GM18520 (cell line): ENCODE measurements around the gene NPLOC4.

Source experiments
- ATAC-seq: cut with Tn5 transposase; IDR thresholded peaks from one replicate; pipeline ENCODE4 v1.9.1; 2021; ENCODE audit not compliant: unreplicated experiment

The NPLOC4 gene

DNA sequence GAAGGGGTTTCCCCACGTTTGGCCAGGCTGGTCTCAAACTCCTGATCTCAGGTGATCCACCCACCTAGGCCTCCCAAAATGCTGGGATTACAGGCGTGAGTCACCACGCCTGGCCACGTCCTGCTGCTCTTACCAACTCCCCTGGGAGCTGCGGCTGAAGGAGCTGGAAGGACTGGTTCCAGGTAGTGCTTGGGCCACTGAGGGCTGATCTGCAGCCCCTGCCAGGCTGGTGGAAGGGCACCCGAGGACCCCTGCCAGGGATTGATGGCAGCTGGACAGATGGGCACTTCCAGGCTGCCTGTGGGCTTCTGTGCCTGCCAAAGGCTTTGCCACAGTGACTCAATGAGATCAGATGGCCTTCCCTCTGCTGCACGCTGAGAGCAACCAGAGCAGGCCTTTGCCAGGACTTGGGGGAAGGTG lies 27.1 kb upstream of the NPLOC4 start:
- ATAC-seq: no peak

DNA sequence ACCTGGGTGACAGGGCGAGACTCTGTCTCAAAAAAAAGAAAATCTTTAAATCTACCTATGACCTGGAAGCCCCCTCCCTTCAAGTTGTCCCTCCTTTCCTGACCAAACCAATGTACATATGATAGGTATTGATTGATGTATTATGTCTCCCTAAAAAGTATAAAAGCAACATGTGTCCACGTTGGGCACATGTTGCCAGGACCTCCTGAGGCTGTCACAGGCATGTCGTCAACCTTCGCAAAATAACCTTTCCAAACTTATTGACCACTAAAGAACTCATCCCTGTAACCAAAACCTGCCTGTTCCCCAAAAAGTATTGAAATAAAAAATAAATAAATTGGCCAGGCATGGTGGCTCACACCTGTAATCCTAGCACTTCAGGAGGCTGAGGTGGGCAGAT lies 25.1 kb upstream of the NPLOC4 start:
- no peak for ATAC-seq

DNA sequence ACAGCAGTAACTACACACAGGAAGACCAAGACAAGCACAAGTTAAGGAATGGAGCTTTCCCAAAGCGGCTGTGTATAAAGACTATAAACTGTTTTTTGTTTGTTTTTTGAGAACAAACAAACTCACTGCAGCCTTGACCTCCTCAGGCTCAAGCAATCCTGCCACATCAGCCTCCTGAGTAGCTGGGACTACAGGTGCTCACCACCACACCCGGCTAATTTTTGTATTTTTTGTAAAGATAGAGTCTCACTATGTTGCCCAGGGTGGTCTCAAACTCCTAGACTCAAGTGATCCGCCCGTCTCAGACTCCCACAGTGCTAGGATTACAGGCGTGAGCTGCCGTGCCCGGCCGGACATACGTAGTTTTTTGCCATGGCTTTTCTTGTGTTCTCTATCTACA lies 23.5 kb upstream of the NPLOC4 start:
- no peak for ATAC-seq

DNA sequence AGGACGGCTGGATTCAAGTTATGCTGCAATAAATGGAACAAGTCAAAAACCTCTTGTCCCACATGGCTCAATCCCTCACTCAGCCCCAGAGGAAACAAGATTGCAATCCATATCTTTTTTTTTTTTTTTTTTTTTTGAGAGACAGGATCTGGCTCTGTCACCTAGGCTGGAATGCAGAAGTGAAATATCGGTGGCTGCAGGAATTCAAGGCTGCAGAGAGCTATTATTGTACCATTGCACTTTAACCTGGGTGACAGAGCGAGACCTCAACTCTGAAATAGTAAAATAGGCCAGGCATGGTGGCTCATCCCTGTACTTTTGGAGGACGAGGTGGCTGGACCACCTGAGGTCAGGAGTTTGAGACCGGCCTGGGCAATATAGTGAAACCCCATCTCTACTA lies 22.1 kb upstream of the NPLOC4 start:
- ATAC-seq: no peak

DNA sequence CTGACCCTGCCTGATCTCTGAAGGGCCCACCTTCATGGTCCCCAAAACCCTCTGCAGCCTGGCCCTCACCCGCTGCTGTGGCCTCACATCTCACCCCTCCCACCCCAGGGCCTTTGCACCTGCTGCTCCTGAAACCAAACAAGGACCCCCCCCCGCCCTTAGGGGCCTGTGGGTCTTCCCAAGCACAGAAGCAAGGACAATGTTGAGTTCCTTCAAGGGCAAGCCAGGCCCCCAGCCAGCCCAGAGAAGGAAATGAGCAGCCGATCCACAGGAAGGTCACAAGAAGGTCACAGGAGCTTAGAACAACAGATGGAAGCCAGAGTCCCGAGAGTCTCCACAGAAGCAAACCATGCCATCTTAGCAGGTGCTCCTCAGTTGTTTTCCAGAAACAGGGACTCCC lies 19.9 kb upstream of the NPLOC4 start:
- ATAC-seq: no peak

DNA sequence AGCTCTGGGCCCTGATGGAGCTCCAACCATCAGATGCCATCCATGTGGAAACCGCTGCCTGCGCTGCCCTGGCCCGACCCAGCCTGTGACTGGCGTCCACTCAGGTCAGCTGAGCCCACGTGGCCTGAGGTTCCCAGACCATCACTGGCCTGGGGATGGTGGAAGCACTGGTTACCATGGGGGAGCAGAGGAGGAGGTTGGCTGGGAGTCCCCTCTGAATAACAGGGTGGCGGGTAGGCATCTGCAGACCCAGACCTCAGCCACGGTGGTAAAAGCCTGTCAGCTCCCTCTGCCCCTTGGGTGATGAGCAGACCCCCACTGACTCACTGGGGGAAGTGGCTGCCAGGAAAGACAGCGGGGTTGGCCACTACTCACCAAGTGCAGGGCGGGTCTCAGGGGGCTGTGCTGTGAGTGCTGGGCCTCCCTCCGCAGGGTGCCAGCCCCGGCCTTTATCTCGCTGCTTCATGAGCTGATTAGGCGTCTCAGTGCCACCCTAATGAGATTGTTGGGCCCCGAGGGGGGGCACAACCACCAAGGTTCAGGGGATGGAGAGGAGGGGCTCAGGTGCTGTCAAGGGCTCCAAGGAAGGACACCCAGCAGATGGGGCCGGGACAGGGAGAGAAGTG lies 19.3 kb upstream of the NPLOC4 start, which contains the start of gene PDE6G:
PDE6G (minus strand) TSS at position 425 of the 626 bp plus-strand sequence. CDS start 3,237 bp downstream, outside the sequence.
- ATAC-seq: no peak

DNA sequence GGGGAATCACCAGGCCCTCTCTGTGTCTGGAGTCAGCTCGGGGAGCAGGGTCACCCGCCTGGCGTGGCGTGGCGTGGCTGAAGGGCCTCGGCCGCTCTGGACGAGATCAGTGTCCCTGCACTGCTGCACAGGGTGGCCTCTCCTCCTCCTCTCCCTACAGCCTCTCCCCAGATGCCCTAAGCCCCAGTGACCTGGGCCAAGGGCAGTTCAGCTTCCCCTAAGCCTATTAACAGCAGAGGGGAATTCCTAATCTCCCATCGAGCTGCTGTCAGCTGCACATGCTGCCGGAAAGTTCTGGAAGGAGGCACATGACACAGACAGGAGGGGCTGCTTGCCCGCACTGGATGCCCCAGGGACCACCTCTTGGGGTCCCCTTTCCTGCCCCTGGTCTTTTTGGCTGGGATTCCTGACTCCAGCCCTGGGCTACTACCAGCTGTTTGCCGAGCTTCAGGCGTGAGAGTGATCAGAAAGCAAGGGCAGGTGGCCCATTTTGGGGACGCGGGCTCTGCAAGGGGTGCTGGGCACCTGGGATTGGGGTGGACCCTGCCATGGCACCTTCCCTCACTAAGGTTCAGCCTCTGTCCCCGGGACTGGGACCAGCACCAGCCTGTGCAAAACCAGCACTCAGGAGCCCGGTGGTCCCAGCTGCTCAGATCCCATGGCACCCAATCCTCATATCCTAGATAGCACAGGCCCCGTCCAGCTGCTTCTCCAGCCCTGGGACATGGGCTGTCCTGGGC lies 18.6 kb upstream of the NPLOC4 start:
- ATAC-seq: no peak

DNA sequence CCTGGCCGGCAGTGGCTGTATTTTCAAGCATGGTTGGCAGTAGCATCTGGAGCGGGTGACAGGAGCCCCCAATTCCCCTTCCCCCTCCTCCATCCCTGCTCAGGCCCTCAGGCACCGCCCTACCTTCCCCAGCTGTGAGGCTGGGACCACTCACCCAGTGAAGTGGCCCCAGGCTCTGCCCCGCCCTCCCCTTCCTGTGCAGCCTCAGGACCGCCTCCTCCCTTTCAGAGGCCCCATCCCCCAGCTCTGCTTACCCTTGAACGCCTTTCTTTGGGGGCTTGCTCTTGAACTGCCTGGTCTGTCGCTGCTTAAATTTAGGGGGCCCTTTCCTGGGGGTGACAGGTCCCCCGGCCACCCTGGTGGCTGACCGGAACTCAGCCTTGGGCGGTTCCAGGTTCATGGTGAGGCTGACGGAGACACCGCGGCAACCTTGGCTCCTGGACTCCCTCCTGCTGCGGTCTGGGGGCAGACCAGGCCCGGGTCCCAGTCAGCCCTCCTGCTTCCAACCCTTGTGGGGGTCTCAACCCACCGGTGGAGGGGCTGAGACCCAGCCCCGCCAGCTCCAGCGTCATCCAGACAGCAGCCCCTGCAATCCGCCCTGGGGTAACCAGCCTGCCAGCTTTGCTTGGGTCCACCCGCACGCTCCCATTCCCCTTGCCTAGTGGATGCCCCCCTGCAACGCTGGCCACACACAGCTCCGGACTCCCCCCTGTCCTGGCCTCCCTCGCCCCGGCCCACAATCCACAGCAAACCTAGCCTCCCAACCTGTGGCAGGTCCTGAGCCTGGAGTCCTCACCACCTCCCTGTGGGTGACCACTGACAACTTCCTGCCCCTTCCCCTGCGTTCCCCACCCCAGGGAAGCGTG lies 16.2 kb upstream of the NPLOC4 start:
- no peak for ATAC-seq

DNA sequence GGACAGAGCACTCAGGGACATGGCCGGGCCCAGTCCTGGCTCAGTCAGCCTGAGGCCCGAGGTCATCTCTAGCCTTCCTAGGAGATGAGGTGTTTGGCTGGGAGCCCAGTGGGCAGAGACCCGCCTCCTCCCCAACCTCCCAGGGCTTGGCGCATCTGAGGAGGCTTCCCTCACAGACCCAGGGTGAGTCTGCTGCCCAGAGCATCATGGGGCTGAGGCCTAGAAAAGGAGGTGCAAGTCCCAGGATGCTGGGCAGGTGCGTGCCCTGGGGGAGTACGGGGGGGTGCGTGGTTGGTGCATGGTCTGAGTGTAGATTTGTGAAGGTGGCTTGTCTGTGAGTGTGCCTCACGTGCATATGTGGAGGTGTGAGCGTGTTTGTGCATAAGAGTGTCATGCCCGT lies 14.8 kb upstream of the NPLOC4 start:
- ATAC-seq: no peak

DNA sequence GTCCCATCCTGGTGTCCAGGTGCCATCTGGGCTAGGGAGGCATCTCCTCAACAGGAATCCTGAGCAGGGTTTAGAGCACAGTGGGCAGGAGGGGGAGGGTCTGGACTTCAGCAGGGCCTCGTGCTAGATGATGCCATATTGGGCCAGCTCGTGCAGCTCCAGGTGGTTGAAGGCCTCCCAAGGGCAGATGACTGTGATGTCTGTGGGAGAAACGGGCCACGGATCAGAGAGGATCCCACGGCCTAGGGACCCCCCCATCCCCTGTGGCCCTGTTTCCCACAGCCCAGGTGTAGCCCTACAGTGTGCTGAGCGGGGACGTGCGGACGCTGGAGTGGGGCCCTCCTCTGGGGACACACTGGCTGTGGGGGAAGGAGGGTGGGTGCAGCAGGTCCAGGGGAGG lies 14.0 kb upstream of the NPLOC4 start:
- ATAC-seq: no peak

DNA sequence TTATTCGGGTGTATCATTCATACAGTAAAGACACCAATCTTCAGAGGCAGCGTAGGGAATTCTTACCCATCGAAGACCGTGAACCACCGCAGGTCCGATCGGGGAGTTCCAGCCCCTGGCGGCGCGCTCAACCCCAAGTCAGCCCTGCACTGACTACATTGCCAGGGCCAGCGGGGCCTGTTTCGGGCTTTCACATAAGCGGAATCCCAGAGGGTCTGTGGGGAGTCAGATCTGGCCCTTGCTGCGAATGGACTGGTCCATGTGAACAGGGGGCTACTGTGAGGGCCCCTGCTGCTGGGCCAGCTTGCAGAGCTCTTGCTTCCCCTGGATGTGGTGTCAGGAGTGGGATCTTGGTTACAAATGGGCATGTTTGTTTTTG lies 11.8 kb upstream of the NPLOC4 start:
- no peak for ATAC-seq

DNA sequence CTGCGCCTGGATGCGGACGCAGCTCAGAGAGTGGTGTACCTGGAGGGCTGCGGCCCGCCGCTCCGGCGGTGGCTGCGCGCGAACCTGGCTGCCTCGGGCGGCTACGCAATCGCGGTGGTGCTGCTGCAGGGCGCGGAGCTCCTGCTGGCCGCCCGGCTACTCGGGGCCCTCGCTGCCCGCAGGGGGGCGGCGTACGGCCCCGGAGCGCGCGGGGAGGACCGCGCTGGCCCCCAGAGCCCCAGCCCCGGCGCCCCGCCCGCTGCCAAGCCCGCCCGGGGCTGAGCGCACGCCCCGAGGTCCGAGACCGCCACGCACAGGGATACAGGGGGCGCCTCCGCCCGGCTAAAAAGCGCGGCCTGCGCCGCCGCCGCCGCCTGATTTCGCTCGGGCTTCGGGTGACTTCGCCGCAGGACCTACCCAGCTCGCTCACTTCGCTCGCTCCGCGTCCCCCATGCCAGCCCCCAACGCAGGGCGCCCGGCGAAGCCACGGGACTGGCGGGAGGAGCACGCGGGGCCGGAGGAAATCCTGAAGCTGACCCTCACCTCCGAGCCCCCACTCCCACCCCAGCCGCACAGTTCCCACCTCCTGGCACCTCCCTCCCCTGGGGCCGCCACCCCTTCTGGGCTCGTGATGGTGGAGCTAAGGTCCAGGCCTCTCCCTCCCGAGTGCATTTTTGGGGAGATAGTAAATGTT lies 11.2 kb upstream of the NPLOC4 start:
- ATAC-seq: no peak

DNA sequence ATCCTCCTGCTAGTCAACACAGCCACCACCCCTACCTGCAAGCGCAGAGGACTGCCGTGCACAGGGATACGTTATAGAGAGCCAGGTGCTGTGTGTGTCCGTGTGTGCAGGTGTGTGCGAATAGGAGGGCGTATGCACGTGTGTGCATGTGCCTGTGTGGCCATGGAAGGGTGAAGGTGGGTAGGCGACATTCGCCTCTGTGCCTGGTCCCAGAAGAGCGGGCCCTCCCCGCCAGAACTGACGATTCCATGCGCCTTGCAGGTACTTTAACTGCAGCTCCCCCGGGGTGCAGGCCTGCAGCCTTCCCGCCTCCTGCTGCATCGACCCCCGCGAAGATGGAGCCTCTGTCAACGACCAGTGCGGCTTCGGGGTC lies 10.7 kb upstream of the NPLOC4 start:
- no peak for ATAC-seq

DNA sequence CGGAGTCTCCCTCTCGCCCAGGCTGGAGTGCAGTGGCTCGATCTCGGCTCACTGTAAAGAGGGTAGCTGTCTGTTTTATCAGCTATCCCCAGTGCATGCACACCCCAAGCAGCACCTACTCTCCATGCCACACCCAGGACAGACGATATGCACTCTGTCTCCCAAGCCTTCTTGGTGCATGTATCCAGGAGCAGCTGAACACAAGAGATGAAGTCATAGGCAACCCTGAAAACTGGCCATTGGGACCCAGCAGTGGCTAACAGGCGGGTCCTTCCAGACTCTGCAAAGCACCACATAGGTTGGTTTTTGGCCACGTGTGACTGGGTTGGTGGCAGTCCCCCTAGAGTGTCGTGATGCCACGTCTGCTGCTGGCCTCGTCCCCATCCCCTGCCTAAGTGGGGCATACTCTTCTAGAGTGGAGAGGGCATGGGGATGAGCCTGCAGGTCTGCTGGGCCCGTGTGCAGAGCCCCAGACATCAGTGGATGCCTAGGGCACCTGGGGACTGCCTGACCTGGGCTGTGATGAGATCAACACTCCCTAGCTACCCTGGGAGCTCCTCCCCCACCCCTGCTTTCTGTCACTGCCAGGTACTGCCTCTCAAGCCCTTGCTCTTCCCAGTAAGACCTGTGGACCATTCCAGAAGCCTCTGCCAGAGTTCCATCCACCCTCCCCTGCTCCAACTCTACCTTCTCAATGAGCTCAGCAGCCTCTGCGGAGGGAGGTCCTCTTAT lies 10.1 kb upstream of the NPLOC4 start:
- no peak for ATAC-seq

DNA sequence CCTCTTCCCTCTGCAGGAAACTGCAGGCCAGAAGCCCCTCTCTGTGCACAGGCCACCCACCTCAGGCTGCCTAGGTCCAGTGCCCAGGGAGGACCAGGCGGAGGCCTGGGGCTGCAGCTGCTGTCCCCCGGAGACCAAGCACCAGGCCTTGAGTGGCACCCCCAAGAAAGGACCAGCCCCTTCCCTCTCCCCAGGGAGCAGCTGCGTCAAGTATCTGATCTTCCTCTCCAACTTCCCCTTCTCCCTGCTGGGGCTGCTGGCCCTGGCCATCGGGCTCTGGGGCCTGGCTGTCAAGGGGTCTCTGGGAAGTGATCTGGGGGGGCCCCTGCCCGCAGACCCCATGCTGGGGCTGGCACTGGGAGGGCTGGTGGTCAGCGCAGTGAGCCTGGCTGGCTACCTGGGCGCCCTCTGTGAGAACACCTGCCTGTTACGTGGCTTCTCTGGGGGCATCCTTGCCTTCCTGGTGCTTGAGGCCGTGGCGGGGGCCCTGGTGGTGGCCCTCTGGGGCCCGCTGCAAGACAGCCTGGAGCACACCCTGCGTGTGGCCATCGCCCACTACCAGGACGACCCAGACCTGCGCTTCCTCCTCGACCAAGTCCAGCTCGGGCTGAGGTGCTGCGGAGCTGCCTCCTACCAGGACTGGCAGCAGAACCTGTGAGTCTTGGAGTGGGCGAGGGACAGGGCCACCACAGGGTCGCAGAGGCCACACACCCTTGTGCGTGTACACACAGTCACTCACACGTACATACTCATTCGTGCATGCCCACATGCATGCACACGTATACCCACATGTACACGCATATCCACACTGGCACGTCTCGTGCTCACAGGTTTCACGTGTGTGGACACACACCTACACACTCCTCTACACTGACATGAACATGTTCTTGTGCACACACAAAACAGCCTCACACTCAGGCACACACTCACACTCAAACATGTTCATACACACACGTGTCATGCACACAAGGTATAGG lies 8.4 kb upstream of the NPLOC4 start:
- ATAC-seq: no peak

DNA sequence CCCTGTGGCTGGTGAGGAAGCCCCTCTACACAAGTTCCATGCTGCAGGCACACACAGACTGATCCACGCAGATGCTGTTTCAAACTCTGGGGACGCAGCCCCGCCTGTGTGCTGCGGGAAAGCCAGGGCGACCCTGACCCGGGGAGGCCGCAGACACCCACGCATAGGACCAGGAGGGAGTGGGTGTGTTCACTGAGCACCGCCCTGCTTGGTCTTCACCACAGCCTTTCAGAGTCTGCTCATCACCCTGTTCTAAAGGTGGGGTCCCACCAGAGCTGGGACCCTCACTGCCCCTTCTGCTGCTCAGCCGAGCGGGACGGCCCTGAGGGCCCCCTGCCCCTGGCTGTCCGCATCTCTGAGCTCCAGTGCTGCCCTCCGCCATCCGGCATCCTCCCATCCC lies 7.6 kb upstream of the NPLOC4 start:
- ATAC-seq: no peak

DNA sequence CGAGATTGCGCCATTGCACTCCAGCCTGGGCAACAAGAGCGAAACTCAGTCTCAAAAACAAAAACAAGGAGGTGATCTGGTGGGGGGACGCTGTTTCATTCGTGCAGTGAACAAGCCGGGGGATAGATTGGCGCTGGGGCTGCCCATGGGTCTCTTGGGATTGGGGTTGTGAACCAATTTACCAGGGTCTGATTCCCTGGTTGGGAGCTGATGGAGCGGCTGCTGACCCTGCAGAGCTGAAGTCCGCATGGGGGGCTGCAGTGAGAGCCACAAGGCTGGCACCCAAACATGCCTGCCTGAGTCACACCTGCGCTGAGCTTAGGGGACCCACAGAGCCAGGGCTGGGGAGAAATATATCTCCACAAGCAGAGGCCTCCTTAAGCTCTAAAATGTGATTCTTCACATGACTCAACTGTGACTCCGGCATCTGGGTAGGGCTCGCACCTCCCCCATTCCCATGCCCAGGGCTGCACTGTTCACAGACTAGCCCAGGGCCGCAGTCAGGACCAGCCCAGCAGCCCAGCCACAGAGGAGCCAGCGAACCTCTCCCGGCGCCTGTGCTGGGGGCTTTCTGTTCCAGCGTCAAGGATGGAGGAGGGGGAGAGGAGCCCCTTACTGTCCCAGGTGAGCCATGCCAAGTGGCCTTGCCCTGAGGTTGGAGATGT lies 5.0 kb upstream of the NPLOC4 start:
- ATAC-seq: no peak

DNA sequence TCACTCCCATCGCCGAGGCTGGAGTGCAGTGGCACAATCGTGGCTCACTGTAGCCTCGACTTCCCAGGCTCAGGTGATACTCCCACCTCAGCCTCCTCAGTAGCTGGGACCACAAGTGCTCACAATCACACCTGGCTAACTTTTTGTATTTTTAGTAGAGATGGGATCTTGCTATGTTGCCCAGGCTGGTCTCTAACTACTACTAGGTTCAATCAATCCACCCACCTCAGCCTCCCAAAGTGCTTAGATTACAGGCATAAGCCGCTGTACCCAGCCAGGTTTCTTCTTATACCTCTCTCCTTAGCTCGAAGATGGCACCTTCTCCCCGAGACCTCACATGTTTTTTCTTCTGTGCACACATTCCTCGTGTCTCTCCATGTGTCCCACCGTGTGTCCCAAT lies 3.1 kb upstream of the NPLOC4 start:
- ATAC-seq: no peak

DNA sequence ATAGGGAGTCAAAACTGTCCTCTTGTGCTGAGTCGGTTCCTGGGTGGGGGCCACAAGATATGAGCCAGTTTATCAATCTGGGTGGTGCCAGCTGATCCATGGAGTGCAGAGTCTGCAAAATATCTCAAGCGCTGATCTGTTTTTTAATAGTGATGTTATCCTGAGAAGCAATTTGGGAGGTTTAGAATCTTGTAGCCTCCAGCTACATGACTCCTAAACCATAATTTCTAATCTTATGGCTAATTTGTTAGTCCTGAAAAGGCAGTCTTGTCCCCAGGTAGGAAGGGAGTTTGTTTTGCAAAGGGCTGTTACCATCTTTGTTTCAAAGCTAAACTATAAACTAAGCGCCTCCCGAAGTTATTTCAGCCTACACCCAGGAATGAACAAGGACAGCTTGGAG lies 1.8 kb upstream of the NPLOC4 start:
- no peak for ATAC-seq
